GM21528 (cell line): ENCODE results near the gene REEP2.
"Not testable (repeated sequence)": the region's sequence is repeated elsewhere in the genome, so short reads cannot be mapped to it uniquely, and the experiment has no call there.

Experiments
- ATAC-seq: cut with Tn5 transposase; IDR thresholded peaks from one replicate; pipeline ENCODE4 v1.9.1; 2021; ENCODE audit warnings: mild to moderate bottlenecking, moderate library complexity; ENCODE audit not compliant: unreplicated experiment, low FRiP score

The REEP2 gene

DNA sequence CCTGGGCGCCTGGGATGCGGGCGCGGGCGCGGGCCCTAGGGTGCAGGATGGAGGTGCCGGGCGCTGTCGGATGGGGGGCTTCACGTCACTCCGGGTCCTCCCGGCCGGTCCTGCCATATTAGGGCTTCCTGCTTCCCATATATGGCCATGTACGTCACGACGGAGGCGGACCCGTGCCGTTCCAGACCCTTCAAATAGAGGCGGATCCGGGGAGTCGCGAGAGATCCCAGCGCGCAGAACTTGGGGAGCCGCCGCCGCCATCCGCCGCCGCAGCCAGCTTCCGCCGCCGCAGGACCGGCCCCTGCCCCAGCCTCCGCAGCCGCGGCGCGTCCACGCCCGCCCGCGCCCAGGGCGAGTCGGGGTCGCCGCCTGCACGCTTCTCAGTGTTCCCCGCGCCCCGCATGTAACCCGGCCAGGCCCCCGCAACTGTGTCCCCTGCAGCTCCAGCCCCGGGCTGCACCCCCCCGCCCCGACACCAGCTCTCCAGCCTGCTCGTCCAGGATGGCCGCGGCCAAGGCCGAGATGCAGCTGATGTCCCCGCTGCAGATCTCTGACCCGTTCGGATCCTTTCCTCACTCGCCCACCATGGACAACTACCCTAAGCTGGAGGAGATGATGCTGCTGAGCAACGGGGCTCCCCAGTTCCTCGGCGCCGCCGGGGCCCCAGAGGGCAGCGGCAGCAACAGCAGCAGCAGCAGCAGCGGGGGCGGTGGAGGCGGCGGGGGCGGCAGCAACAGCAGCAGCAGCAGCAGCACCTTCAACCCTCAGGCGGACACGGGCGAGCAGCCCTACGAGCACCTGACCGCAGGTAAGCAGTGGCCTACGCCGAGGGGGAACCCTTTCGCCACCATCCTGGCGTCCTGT is 26.6 kb downstream of the REEP2 start, which contains the start of gene EGR1:
EGR1 (plus strand) TSS at position 219 of the 864 bp plus-strand sequence; CDS start at position 502, 283 bp downstream.
- ATAC-seq: peak; percentile 61

DNA sequence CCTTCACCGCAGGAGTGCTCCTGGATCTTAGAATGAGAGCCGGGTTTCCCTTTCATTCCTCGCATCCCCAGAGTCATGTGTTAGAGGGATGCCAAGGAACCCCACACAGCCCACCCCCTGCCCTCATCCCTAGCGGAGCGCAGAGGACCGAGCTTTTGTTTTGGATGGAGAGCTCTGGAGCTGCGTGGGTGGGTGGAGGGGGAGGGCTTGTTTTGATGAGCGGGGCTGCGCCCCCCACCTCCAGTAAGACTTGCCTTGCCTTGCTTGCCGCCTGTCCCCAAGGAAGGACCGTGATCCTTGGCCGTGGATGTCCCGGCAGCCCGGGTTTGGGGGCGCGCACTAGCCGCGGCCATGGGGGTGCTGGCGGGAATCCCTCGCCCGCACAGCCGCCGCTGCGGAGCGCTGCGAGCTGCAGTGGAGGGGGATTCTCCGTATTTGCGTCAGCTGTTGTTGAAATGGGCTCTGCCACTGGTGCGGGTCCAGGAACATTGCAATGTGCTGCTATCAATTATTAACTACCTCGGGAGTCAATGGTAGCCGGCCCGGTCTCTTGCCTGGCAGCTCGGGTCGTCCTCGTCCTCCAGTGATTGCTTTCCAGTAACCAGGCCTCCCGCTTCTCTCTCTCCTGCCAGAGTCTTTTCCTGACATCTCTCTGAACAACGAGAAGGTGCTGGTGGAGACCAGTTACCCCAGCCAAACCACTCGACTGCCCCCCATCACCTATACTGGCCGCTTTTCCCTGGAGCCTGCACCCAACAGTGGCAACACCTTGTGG is 27.5 kb downstream of the REEP2 start:
- no peak for ATAC-seq

DNA sequence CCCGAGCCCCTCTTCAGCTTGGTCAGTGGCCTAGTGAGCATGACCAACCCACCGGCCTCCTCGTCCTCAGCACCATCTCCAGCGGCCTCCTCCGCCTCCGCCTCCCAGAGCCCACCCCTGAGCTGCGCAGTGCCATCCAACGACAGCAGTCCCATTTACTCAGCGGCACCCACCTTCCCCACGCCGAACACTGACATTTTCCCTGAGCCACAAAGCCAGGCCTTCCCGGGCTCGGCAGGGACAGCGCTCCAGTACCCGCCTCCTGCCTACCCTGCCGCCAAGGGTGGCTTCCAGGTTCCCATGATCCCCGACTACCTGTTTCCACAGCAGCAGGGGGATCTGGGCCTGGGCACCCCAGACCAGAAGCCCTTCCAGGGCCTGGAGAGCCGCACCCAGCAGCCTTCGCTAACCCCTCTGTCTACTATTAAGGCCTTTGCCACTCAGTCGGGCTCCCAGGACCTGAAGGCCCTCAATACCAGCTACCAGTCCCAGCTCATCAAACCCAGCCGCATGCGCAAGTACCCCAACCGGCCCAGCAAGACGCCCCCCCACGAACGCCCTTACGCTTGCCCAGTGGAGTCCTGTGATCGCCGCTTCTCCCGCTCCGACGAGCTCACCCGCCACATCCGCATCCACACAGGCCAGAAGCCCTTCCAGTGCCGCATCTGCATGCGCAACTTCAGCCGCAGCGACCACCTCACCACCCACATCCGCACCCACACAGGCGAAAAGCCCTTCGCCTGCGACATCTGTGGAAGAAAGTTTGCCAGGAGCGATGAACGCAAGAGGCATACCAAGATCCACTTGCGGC is 28.2 kb downstream of the REEP2 start:
- ATAC-seq: no peak

DNA sequence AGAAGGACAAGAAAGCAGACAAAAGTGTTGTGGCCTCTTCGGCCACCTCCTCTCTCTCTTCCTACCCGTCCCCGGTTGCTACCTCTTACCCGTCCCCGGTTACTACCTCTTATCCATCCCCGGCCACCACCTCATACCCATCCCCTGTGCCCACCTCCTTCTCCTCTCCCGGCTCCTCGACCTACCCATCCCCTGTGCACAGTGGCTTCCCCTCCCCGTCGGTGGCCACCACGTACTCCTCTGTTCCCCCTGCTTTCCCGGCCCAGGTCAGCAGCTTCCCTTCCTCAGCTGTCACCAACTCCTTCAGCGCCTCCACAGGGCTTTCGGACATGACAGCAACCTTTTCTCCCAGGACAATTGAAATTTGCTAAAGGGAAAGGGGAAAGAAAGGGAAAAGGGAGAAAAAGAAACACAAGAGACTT is 28.9 kb downstream of the REEP2 start:
- ATAC-seq: no peak

DNA sequence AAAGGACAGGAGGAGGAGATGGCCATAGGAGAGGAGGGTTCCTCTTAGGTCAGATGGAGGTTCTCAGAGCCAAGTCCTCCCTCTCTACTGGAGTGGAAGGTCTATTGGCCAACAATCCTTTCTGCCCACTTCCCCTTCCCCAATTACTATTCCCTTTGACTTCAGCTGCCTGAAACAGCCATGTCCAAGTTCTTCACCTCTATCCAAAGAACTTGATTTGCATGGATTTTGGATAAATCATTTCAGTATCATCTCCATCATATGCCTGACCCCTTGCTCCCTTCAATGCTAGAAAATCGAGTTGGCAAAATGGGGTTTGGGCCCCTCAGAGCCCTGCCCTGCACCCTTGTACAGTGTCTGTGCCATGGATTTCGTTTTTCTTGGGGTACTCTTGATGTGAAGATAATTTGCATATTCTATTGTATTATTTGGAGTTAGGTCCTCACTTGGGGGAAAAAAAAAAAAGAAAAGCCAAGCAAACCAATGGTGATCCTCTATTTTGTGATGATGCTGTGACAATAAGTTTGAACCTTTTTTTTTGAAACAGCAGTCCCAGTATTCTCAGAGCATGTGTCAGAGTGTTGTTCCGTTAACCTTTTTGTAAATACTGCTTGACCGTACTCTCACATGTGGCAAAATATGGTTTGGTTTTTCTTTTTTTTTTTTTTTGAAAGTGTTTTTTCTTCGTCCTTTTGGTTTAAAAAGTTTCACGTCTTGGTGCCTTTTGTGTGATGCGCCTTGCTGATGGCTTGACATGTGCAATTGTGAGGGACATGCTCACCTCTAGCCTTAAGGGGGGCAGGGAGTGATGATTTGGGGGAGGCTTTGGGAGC is 29.5 kb downstream of the REEP2 start:
- no peak for ATAC-seq

DNA sequence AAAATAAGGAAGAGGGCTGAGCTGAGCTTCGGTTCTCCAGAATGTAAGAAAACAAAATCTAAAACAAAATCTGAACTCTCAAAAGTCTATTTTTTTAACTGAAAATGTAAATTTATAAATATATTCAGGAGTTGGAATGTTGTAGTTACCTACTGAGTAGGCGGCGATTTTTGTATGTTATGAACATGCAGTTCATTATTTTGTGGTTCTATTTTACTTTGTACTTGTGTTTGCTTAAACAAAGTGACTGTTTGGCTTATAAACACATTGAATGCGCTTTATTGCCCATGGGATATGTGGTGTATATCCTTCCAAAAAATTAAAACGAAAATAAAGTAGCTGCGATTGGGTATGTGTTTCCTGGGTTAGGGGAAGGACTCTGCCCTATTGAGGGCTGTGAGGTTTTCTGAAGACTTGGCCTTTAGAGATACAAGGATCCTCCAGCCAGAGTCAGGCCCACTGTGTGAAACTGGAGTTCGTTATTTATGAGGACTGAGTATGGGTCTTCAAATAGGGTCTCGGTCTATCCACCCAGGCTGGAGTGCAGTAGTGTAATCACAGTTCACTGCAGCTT is 30.2 kb downstream of the REEP2 start:
- ATAC-seq: no peak

DNA sequence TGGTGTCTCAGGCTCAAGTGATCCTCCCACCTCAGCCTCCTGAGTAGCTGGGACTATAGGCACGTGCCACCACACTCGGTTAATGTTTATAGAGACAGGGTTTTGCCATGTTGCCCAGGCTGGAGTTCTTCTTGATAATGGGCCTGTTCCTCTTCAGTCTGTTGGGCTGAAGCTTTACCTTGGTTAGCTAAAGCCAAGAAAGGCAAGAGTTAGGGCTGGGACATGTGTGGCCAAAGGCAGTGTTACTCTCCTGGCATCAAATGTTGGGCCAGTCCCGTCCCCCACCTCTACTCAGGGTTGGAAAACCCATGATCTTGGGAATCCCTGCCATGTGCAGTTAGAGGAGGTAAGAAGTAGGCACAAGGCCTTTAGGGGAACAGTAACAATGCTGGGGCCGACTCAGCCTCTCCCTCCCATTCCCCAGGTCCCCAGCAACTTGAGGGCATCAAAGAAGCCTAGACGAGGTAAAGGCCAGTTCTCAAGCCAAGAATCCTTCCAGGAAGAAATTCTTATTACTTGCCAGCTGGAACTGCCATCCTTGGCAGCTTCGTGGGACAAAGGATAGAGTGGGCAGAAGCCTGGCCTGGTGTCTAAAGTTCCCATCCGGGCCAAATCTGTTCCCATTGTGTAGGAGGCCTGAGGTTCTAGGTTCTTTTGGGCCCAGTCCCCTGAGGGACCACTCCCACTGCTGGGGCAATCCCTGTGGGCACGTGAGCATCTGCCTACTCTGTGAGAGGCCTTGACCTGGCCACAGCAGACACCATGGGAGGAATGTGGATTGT is 30.9 kb downstream of the REEP2 start:
- no peak for ATAC-seq

DNA sequence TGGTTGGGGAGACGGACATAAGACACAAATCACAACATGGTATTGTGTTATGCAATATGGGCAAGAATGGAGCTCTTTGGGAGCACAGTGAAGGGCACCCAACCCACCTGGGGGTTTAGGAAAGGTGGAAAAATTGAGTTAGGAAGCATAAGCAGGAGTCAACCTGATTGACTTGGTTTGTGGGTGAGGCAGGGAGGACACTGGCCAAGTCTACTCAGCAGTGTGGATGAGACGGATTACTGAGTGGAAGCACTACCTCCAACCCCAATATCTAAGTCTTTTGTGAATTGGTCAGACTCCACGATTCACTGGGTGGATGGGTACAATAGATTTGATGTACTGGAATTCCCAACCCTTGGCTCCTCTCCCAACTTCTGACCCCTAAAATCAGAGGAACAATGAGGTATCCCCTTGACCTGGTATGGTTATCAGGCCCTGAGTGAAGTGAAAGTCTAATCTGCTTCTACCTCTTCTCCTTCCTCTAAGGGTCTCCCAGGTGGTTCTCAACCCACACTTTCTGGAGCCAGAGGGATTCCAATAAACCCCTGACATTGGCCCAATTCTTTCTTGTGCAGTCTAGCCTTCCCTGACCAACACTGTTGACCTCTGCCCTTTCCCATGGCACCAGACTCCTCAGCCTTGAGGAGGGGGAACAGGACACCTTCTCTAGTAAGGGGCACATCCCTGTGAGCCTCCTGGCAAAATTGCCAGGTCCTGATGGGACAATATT is 31.6 kb downstream of the REEP2 start:
- ATAC-seq: no peak

DNA sequence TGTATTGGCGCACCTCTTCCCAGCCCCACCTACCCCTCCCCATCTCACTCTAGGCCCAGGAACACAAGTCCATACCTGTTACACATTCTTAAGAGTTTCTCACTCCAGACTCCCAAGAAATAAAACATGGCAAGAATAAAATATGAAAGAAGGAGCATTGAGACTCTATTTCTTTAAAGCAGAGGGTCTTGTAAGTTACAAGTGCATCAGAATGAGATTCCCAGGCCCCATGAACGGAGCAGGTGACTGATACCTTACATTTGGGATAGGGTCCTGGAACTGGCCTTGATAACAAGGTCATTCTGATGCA is 32.1 kb downstream of the REEP2 start:
- no peak for ATAC-seq

DNA sequence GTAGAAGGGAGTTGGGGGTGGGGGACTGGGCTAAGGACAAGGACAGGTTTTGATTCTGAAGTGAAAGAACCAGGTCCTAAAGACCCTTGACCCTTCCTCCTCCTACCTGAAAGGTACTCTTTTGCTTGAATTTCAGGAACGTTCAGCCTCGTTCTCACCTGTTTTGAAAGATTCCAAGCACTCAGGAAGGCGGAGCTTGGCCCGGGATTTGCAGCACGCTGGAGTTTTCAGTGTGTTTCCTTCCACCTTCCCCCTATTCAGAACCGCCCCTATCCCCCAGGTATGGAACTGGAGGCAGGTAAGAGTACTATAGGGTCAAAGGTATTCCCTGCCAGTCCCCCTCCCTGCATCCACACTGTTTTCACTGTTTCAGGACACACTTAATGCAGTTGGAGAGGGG is 33.5 kb downstream of the REEP2 start:
- no peak for ATAC-seq

DNA sequence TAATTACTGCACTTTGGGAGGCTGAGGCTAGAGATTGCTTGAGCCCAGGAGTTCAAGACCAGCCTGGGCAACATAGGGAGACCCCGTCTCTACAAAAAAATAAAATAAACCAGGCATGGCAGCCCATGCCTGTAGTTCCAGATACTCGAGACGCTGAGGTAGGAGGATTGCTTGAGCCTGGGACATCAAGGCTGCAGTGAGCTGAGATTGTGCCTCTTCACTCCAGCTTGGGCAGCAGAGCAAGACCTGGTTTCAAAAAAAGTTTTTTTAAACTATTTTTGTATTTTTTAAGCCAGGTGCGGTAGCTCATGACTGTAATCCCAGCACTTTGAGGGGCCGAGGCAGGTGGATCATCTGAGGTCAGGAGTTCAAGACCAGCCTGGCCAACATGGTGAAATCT is 34.3 kb downstream of the REEP2 start:
- not testable (repeated sequence) for ATAC-seq

DNA sequence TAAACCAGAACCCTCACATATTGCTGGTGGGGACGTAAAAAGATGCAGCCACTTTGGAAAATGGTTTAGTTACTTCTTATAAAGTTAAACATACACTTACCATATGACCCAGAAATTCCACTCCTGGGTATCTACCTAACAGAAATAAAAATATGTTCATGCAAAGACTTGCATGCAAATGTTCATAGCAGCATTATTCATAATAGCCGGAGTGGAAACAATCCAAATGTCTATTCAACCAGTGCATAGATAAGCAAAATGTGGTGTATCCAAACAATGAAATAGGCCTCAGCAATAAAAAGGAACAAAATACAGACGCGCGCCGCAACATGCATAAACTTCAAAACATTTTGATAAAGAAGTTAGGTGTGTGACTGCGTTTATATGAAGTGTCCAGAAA is 38.1 kb downstream of the REEP2 start:
- no peak for ATAC-seq

DNA sequence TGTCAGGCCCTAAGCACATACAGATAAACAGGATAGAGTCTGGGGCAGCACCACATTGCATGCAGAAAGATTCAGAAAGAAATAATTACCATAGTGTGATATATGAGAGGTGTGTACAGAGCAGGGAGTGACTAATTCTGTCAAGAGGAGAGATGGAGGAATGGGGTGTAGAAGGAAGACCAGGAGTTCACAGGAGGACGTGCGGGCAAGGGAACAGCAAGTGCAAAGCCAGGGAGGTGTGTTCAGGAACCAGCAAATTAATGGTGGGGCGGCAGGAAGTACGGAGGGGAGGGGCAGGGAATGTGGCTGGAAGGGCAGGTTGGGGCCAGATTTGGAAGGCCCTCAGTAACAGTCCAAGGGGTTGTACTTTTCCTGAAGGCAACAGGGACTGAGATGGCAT is 43.8 kb downstream of the REEP2 start:
- no peak for ATAC-seq

DNA sequence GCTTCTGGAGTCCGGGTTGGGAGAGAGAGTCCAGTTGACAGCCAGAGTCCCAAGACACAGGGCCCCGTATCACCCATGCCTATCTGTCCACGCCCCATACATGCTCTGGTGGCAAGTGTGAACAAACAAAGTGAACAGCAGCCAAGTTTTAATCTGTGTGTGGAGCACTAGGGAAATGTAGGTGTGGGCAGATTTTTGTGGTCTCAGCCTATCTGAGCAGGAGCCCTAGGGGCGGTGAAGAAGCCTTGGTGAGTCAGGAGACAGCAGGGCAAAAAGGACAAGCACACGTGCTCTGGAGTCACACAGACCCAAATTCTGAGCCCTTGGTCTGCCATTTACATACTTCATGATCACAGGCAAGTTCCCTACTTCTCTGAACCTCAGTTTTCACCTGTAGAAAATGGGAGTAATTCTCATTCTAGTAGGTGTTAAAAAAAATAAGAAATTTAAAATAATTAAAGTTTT is 49.7 kb downstream of the REEP2 start:
- ATAC-seq: no peak

DNA sequence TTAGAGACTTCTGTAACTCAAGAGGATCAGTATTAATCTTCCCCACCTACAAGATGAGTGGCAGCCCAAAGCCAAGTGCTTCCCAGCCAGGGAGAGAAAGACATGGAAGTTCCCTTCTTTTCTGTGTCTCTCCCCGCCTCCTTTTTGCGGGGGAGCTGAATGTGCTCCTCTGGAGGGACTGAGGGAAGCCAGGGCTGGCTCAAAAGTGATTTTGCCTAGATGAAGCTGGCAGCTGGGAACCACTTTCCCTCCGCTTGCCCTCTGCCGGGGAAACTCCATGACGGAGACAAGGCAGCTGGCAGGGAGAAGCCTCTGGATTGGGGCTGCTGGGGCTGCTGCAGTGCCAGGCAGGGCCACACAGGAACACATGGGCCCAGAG is 50.8 kb downstream of the REEP2 start:
- ATAC-seq: no peak

DNA sequence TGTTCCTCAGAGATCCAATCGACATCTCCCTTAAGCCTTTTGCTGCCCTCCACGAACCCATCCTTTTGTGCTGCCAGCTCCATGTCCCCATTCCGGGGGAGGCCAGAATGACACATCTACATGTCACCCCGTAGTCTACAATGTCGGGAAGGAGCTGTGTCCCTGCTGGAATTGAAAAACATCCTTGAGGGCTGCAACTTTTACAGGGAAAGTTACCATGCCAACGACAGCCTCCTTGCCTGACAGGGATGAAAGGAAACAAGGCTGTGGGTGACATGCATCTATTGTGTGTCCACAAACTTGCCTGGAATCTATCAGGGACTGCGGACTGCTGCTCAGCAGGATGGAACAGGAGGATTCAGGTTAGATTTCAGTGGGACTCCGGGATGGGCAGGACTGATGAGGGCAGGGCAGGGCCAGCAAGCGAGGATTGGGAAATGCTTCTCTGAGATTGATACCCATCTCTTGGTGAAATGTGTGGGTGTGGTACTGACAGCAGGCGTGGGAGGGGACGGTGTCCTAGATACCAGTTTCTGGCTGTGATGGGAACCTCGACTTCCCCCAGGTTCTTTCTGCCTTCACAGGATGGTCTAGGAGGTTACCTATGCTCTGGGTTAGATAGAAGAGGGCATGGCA is 51.9 kb downstream of the REEP2 start:
- no peak for ATAC-seq

DNA sequence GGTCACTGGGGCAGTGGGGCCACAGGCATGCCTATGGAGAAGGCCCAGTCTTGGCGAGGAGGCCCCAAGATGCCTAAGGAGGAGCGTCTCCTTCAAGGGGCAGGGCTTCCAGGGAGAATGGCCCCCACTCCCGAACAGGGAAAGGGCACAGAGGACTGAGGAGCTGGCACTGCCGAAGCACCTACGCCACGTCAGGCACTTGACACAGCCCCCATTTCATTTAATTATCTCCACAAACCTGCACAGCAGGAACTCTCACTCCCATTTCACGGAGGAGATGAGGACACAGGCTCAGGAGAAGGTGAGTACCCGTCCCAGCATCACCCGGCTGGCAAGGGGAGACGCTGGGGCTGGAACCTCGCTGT is 52.4 kb downstream of the REEP2 start:
- no peak for ATAC-seq
